GM21526 (cell line): Measurements from ENCODE around the gene TMTC2.

Experiments
- ATAC-seq: cut with Tn5 transposase; IDR thresholded peaks from one replicate; pipeline ENCODE4 v1.9.1; 2021; ENCODE audit warnings: moderate library complexity; ENCODE audit not compliant: unreplicated experiment, low FRiP score

Gene TMTC2

GRCh38 chr12:82873309-82873708 lies 186.6 kb downstream of the TMTC2 start:
- no peak for ATAC-seq

- ATAC-seq = no peak
Measured at GRCh38 chr12:82873951-82874350, 187.2 kb downstream of the TMTC2 start.

- ATAC-seq = no peak
Measured at GRCh38 chr12:82874945-82875344, 188.2 kb downstream of the TMTC2 start.

GRCh38 chr12:82876075-82876474 lies 189.4 kb downstream of the TMTC2 start:
- ATAC-seq = no peak

GRCh38 chr12:82877963-82878362 lies 191.3 kb downstream of the TMTC2 start:
- no peak for ATAC-seq

GRCh38 chr12:82880442-82880901 lies 193.8 kb downstream of the TMTC2 start:
- ATAC-seq = no peak

GRCh38 chr12:82883394-82884355 lies 197.0 kb downstream of the TMTC2 start:
- no peak for ATAC-seq

GRCh38 chr12:82886671-82887340 lies 200.1 kb downstream of the TMTC2 start:
- ATAC-seq = no peak

GRCh38 chr12:82893896-82894295 lies 207.2 kb downstream of the TMTC2 start:
- ATAC-seq = no peak

GRCh38 chr12:82896277-82896676 lies 209.6 kb downstream of the TMTC2 start:
- no peak for ATAC-seq

GRCh38 chr12:82896979-82897378 lies 210.3 kb downstream of the TMTC2 start:
- no peak for ATAC-seq

- ATAC-seq = no peak
Measured at GRCh38 chr12:82898441-82898840, 211.7 kb downstream of the TMTC2 start.

- ATAC-seq = no peak
Measured at GRCh38 chr12:82904219-82904790, 217.6 kb downstream of the TMTC2 start.

- ATAC-seq = no peak
Measured at GRCh38 chr12:82910246-82910893, 223.7 kb downstream of the TMTC2 start.

GRCh38 chr12:82912406-82912805 lies 225.7 kb downstream of the TMTC2 start:
- ATAC-seq = no peak

- no peak for ATAC-seq
Measured at GRCh38 chr12:82919388-82920054, 232.8 kb downstream of the TMTC2 start.

- ATAC-seq = no peak
Measured at GRCh38 chr12:82923935-82924334, 237.2 kb downstream of the TMTC2 start.

- no peak for ATAC-seq
Measured at GRCh38 chr12:82926630-82927029, 239.9 kb downstream of the TMTC2 start.

- ATAC-seq = no peak
Measured at GRCh38 chr12:82930301-82930700, 243.6 kb downstream of the TMTC2 start.
